ENCODE data around the gene CTNNB1.
A peak's percentile ranks its signal among the peaks of the same experiment; 100 is the strongest.

CTNNB1 gene

GRCh38 chr3:41219424-41219823, 20.1 kb downstream of the CTNNB1 start:
- no peak for DNase-seq (ENCODE audit: low read depth)

- no peak for DNase-seq (ENCODE audit: low read depth)
Observed at GRCh38 chr3:41220906-41221677, 21.8 kb downstream of the CTNNB1 start.

GRCh38 chr3:41222012-41222411, 22.7 kb downstream of the CTNNB1 start:
- no peak for DNase-seq (ENCODE audit: low read depth)

DNA sequence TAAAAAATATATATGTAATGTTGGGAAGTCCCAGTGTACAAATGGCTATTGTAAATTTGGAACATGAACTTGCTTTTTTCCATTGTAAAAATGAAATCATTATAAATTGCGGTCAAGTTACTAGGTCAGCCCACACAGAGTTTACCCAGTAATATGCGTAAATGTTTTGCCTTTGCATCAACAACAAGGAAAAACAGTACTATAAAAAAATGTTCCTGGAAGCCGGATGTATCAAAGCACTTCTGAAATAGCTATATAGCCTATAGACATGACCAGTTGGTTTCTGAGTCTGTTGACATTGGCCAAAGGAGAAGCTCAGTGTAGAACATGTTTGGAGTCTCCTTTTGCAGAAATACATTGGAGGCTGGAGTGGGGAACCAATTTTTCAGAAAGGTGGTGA, 23.2 kb downstream of the CTNNB1 start:
- no peak for DNase-seq (ENCODE audit: low read depth)

DNA sequence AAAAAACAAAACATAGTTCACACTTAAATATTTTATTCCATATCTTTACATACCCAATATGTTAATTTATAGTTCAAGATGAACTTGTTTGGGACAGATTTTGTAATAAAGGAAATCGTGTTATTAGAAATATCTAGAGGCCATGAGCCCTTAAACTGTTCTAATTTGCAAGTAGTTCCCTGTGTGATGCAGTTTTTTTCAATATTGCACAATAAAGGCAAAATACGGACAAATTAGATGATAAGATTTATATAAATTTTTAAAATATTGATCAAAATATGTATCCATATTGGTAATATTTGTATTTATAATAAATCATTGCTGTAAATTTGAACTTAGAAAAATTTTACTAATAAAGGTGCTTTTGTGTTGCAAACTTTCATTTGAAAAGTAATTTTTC, 23.8 kb downstream of the CTNNB1 start:
- DNase-seq (ENCODE audit: low read depth): no peak

GRCh38 chr3:41223691-41224090, 24.4 kb downstream of the CTNNB1 start:
- DNase-seq (ENCODE audit: low read depth): no peak

DNA sequence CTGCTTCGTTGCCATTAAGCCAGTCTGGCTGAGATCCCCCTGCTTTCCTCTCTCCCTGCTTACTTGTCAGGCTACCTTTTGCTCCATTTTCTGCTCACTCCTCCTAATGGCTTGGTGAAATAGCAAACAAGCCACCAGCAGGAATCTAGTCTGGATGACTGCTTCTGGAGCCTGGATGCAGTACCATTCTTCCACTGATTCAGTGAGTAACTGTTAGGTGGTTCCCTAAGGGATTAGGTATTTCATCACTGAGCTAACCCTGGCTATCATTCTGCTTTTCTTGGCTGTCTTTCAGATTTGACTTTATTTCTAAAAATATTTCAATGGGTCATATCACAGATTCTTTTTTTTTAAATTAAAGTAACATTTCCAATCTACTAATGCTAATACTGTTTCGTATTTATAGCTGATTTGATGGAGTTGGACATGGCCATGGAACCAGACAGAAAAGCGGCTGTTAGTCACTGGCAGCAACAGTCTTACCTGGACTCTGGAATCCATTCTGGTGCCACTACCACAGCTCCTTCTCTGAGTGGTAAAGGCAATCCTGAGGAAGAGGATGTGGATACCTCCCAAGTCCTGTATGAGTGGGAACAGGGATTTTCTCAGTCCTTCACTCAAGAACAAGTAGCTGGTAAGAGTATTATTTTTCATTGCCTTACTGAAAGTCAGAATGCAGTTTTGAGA, 25.0 kb downstream of the CTNNB1 start:
- DNase-seq (ENCODE audit: low read depth): peak; percentile 82

DNA sequence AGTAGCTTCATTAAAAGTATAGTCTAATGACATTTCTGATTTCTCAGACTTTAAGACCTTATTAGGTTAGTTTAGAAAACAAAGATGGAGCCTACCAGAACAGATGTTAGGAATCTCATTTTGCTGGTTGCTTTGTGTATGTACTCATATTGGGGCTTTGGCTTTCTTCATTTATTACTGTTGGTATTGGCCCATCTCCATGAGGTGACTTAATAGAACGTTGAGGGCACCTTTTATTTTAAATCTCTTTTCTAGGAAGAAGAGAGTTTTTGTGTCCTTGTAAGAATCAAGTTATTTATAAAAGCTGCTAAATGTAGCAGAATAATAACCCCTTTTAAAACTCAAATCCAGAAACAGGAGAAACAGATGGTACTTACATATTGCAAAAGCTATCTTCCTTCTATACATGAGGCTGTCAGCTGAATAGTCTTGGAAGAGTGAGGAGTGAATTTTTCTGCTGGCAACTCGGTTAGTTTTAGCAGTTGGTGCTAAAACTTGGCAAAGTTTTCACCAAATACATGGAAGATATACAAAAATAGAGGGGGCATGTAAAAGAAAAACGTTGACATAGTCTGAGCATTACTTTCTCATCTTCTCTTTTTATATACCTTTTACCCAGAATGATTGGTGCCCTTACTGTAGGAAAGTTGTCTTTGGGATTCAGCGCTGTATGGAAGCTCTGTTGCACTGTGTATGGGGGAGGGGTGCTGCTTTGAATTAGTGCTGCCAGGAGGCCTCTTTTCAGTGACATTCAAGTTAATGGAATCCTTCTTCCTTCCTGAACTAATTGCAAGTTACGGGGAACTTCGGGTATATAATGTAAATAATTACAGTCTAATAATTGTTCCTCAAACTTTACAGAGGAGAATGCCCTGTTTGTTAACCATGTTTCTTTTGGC, 35.8 kb downstream of the CTNNB1 start:
- peak; percentile 20 for DNase-seq (ENCODE audit: low read depth)

DNA sequence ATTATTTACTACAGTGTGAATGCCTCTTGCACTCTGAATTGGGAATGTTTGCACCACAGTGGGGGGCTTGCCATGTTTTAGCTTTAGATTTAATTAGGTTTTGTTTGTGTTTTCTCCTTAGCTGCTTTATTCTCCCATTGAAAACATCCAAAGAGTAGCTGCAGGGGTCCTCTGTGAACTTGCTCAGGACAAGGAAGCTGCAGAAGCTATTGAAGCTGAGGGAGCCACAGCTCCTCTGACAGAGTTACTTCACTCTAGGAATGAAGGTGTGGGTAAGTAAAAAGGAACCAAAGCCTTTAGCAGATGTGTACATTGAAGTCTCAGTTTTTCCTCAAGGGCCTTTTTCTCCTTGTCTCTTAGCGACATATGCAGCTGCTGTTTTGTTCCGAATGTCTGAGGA, 36.9 kb downstream of the CTNNB1 start:
- no peak for DNase-seq (ENCODE audit: low read depth)

DNA sequence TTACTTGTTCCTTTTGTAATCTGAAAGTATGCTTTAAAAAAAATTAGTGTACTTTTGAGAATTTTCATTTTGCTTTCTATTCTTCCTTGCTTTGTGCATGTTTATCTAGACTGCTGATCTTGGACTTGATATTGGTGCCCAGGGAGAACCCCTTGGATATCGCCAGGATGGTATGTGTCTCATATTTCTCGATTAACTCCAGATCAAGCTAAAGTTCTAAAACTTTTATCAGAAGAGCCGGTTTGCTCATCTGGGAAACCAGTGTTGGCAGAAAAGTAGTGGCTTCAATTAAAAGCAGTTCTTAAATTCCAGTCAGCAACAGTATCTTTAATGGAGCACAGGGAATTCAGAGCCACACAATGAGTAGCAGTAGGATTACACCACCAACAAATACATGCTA, 38.6 kb downstream of the CTNNB1 start:
- no peak for DNase-seq (ENCODE audit: low read depth)

- peak; percentile 29 for DNase-seq (ENCODE audit: low read depth)
Observed at GRCh38 chr3:41239587-41239986, 40.3 kb downstream of the CTNNB1 start.

GRCh38 chr3:41241161-41241560, 41.9 kb downstream of the CTNNB1 start:
- DNase-seq (ENCODE audit: low read depth): no peak

- no peak for DNase-seq (ENCODE audit: low read depth)
Observed at GRCh38 chr3:41241800-41242571, 42.7 kb downstream of the CTNNB1 start.

DNA sequence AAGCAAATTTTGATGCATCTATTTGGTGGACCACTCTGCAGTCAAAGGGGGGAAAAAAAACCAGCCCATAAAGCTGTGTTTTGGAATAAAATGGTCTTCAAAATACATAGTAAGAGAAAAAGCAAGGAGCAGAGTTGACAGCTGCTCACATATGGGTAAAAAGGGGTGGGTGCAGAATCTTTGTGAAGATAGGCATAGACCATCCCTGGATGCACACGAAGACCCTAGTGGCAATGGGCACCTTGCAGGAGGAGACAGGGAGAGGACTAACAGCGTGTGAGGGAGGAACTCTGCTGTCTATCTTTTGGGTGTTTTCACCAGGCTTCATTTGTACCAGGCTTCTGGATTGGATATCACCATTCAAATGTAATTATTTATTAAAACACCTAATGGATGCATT, 43.9 kb downstream of the CTNNB1 start:
- DNase-seq (ENCODE audit: low read depth): no peak

DNA sequence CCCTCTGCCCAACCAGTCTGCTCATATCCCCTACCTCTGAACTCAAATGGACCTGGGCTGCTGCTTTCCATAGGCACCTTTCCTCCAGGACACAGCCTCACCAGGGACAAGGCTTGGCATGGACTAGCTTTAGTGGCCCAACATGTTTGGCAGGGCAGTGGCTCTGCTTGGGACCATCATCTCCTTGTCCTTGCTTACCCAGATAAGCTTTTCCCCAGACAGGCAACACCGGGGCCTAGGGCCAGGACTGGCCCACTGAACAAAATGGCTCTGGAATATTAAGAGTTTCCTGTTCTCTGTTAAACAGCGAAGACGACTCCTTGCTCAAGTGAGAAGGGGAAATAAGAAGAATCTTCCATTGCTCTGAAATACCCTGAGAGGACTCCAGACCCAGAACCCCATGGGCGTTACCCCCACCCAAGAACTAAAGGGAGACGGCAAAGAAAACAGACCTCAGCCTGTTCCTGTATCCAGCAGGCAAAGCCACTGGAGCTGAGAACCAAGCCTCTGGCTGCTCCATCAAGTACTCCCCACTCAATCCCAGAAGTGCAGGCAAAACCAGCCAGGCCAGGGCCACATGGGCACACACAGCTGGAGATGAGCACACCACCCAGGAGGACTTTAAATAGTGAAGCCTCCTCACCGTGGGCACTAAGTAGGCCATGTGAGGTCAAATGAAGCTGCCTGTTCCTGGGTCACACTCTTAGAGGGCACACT, 45.5 kb downstream of the CTNNB1 start:
- no peak for DNase-seq (ENCODE audit: low read depth)

DNA sequence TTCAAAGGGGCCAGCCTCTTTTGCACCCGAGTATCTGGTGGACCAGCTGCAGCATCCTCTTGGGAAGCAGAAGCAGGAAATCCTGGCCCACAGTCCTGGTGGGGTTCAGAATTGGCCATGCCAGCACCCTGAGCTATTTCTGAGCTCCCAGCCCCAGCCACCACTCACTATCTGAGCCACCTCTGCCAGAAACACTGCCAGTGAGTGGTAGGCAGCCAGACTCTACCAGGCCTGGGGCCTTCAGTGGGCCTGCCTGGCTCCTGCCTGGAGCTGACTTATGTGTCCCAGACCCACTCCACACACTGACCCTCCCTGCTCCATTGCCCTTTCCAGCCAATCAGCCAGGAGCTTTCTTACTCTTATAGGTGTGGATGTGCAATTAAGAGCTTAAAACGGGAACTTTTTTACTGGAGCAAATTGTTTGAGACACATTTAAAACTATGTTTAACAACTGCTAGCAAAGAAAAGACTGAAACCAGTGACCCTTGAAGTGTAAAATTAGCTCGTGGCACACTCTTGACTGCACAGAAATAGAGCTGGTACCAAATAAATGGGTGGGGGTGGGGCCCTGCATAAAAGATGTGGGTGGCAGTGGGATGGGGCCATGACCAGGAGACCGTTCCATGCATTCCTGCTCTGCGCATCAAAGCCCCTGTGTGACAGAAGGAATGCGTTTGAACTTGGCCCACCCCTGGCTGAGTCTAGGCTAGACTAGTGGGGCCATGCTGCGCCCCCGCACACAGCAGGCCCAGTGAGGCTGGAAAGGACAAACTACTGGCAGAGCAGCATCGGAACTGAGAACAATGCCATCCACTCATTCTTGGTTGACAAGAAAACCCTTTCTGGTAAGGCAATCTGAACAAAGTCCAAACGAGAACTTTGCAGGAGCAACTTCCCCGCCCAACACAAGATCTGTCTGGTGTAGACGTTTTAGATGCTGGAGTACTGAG, 48.0 kb downstream of the CTNNB1 start:
- no peak for DNase-seq (ENCODE audit: low read depth)

DNA sequence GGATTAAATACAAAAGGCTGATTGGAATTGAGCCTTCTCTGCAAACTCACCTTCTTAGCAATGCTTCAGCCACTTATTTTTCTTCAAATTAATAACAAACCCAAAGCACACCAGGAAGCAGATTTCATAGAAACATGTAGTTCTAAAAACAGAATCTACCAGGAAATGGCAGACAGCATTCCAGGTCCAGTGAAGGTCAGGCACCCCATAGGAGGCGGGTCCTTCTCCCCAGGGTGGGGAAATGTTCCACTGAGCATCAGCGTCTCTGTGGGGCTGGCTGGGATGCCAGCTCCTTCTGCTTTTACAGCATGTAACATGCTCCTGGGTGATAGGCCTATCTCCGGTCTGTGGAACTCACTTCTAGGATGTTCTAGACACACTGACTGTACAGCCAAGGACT, 49.2 kb downstream of the CTNNB1 start:
- DNase-seq (ENCODE audit: low read depth): peak; percentile 20

GRCh38 chr3:41249318-41249717, 50.0 kb downstream of the CTNNB1 start:
- no peak for DNase-seq (ENCODE audit: low read depth)

- DNase-seq (ENCODE audit: low read depth): no peak
Observed at GRCh38 chr3:41250825-41251224, 51.5 kb downstream of the CTNNB1 start.

DNA sequence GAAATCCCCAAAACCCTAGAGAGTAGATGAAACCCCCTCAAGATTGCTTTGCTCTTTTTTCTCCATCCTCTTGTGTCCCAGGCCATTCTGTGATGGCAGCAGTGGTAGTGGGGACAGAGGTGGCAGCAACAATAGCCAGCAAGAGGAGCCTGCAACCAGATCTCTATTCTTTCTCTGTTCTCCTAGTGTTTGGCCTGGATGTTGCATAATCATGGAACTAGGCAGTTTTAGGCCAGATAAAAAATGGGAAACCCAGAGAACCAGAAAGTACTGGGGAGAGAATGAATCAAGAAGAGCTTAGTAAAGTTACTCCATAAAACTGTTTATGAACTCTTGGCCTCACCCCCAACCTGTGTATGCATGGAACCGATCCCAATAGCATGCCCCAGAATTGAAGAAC, 52.3 kb downstream of the CTNNB1 start:
- DNase-seq (ENCODE audit: low read depth): no peak

All from EH (cell line).